ENCODE measurements around the gene TP73.

Gene TP73

GRCh38 chr1:3671371-3672180 is 19.3 kb downstream of the TP73 start:
- no peak for DNase-seq (ENCODE audit: extremely low read depth, low read depth)
- TF ChIP-seq CTCF (IDR thresholded peaks at IDR 0.05; ENCODE audit: low read depth, low read length), result no peak

GRCh38 chr1:3672231-3672970 is 20.1 kb downstream of the TP73 start:
- DNase-seq (ENCODE audit: extremely low read depth, low read depth), result no peak
- no peak for TF ChIP-seq CTCF (IDR thresholded peaks at IDR 0.05; ENCODE audit: low read depth, low read length)

- DNase-seq (ENCODE audit: extremely low read depth, low read depth), result no peak
- TF ChIP-seq CTCF (IDR thresholded peaks at IDR 0.05; ENCODE audit: low read depth, low read length), result no peak
These were observed 20.6 kb downstream of the TP73 start for GRCh38 chr1:3672971-3673361.

- no peak for DNase-seq (ENCODE audit: extremely low read depth, low read depth)
- no peak for TF ChIP-seq CTCF (IDR thresholded peaks at IDR 0.05; ENCODE audit: low read depth, low read length)
These were observed 21.2 kb downstream of the TP73 start for GRCh38 chr1:3673381-3674099.

GRCh38 chr1:3674100-3675094 is 22.1 kb downstream of the TP73 start:
- TF ChIP-seq CTCF (IDR thresholded peaks at IDR 0.05; ENCODE audit: low read depth, low read length), result no peak
- DNase-seq (ENCODE audit: extremely low read depth, low read depth), result no peak

GRCh38 chr1:3675436-3675835 is 23.1 kb downstream of the TP73 start:
- DNase-seq (ENCODE audit: extremely low read depth, low read depth), result no peak
- no peak for TF ChIP-seq CTCF (IDR thresholded peaks at IDR 0.05; ENCODE audit: low read depth, low read length)
